Fibroblast of lung (primary cell): ENCODE data around the gene MARVELD3. TPM values are rescaled to one million over a fixed set of nuclear protein-coding genes. Genes with fewer than 3 reads are reported as not detected.
"Not testable (repeated sequence)": the region's sequence is repeated elsewhere in the genome, so short reads cannot be mapped to it uniquely, and the experiment has no call there.

ENCODE experiments used
- DNase-seq, 2 donors: peaks; one replicate each; pipeline versions ENCODE4 v3.0.0 to v3.0.0-alpha.2; 2010; ENCODE audit warnings: low read depth in 2 of 2
- H2AFZ ChIP-seq: 2 replicates; pipeline ENCODE4 v1.5.1; 2012; ENCODE audit warnings: low read length, control low read depth, inconsistent platforms
- H3K27ac ChIP-seq: 2 replicates; pipeline ENCODE4 v1.5.1; 2011; ENCODE audit warnings: low read length, control low read depth; ENCODE audit not compliant: insufficient read depth
- H3K27me3 ChIP-seq: 2 replicates; pipeline ENCODE4 v1.5.1; 2011; ENCODE audit warnings: mild to moderate bottlenecking, low read length; ENCODE audit not compliant: control insufficient read depth, insufficient read depth
- H3K36me3 ChIP-seq: 2 replicates; pipeline ENCODE4 v1.5.1; 2011; ENCODE audit warnings: low read length; ENCODE audit not compliant: control insufficient read depth, insufficient read depth
- H3K4me1 ChIP-seq: 2 replicates; pipeline ENCODE4 v1.5.1; 2011; ENCODE audit warnings: low read length; ENCODE audit not compliant: control insufficient read depth, insufficient read depth; ENCODE audit errors: extremely low read depth
- H3K4me2 ChIP-seq: 2 replicates; pipeline ENCODE4 v1.5.1; 2011; ENCODE audit warnings: low read length, control low read depth; ENCODE audit not compliant: insufficient read depth; ENCODE audit errors: extremely low read depth
- H3K4me3 ChIP-seq, 4 experiments: fragments of 200-600 bp in 1 of 4; sonication (generic) in 1 of 4; replicated peaks in 1 of 4; 2 replicates each; pipeline ENCODE4 v1.5.1; 2011 to 2016; ENCODE audit warnings: low read length in 4 of 4, low read depth in 3 of 4, mild to moderate bottlenecking in 3 of 4, control low read depth in 2 of 4, inconsistent platforms in 1 of 4, mixed read lengths in 1 of 4; ENCODE audit not compliant: insufficient read depth in 1 of 4; ENCODE audit errors: control extremely low read depth in 1 of 4
- H3K79me2 ChIP-seq: 2 replicates; pipeline ENCODE4 v1.5.1; 2012; ENCODE audit warnings: mild to moderate bottlenecking, low read length, inconsistent platforms; ENCODE audit not compliant: control insufficient read depth, insufficient read depth
- H3K9ac ChIP-seq: 2 replicates; pipeline ENCODE4 v1.5.1; 2011; ENCODE audit warnings: mild to moderate bottlenecking, low read length, control low read depth; ENCODE audit not compliant: insufficient read depth
- H3K9me3 ChIP-seq: 2 replicates; pipeline ENCODE4 v1.5.1; 2012; ENCODE audit warnings: low read depth, low read length; ENCODE audit not compliant: control insufficient read depth, insufficient read depth
- H4K20me1 ChIP-seq: 2 replicates; pipeline ENCODE4 v1.5.1; 2011; ENCODE audit warnings: low read length; ENCODE audit not compliant: control insufficient read depth, insufficient read depth; ENCODE audit errors: extremely low read depth
- CTCF ChIP-seq, 2 donors: IDR thresholded peaks in 1 of 2; conservative IDR thresholded peaks in 1 of 2; 1 replicate in 1 of 2; 2 replicates in 1 of 2; pipeline ENCODE4 v1.5.1; 2011 to 2012; ENCODE audit warnings: low read length in 2 of 2, control low read depth in 1 of 2, inconsistent platforms in 1 of 2, low read depth in 1 of 2, mild to moderate bottlenecking in 1 of 2
- EZH2 ChIP-seq: IDR thresholded peaks from 2 replicates; pipeline ENCODE4 v1.5.1; 2012; ENCODE audit warnings: low read length, control low read depth, mild to moderate bottlenecking; ENCODE audit errors: missing control alignments
- polyA plus RNA-seq, 2 donors: library from polyadenylated mRNA; depleted of rRNA in 1 of 2; stranded (reverse) in 1 of 2; unstranded in 1 of 2; fragments of >200 nt; gene quantifications; 2 replicates each; pipeline ENCODE4 v1.2.1, GENCODE V29; 2011 to 2012; ENCODE audit warnings: missing spikeins in 1 of 2
- total RNA-seq: library from RNA; depleted of rRNA; stranded (reverse); fragments of >200 nt; gene quantifications from 2 replicates; pipeline ENCODE4 v1.2.1, GENCODE V29; 2014

Gene MARVELD3
- total and polyA plus RNA-seq, 2 donors (not counting 1 experiment from before 2014, with no cell fraction given) = not detected

GRCh38 chr16:71584543-71585317 lies 41.3 kb upstream of the MARVELD3 start:
- no peaks in the 10 kb centered on the region for H3K27me3 ChIP-seq
- H3K4me3 ChIP-seq = no peak overlapping the region
- no peak overlapping the region for H3K27ac ChIP-seq
- H3K4me2 ChIP-seq = no peak overlapping the region
- no peak for DNase-seq
- H2AFZ ChIP-seq = no peak overlapping the region
- H3K9me3 ChIP-seq = no peaks in the 10 kb centered on the region
- no peaks in the 10 kb centered on the region for H3K36me3 ChIP-seq
- TF ChIP-seq CTCF (conservative IDR thresholded peaks at IDR 0.05 in 1 of 2, IDR thresholded peaks at IDR 0.05 in 1 of 2; ENCODE audit: low read depth in 1 of 2, low read length in 2 of 2) = no peak
- no peak for TF ChIP-seq EZH2
- H3K4me1 ChIP-seq = no peaks in the 10 kb centered on the region
- H3K9ac ChIP-seq = no peak overlapping the region
- no peaks in the 10 kb centered on the region for H4K20me1 ChIP-seq
- no peaks in the 10 kb centered on the region for H3K79me2 ChIP-seq

GRCh38 chr16:71585318-71585703 lies 40.7 kb upstream of the MARVELD3 start:
- Histone ChIP-seq H3K27ac (no peak overlapping the region), H3K4me3 (no peak overlapping the region), H4K20me1 (no peaks in the 10 kb centered on the region), H3K4me1 (no peaks in the 10 kb centered on the region), H3K36me3 (no peaks in the 10 kb centered on the region), H3K27me3 (no peaks in the 10 kb centered on the region), H3K9me3 (no peaks in the 10 kb centered on the region), H3K79me2 (no peaks in the 10 kb centered on the region), H3K9ac (no peak overlapping the region), H3K4me2 (no peak overlapping the region), H2AFZ (no peak overlapping the region)
- DNase-seq = no peak
- TF ChIP-seq EZH2 (no peak), CTCF (conservative IDR thresholded peaks at IDR 0.05 in 1 of 2, IDR thresholded peaks at IDR 0.05 in 1 of 2; ENCODE audit: low read depth in 1 of 2, low read length in 2 of 2) (no peak)

- H3K4me3 ChIP-seq, DNase-seq, H3K4me1 ChIP-seq, H3K4me2 ChIP-seq, H3K27ac ChIP-seq, H4K20me1 ChIP-seq, H3K79me2 ChIP-seq, H3K36me3 ChIP-seq, H2AFZ ChIP-seq, H3K9ac ChIP-seq, H3K9me3 ChIP-seq, H3K27me3 ChIP-seq: not testable (repeated sequence)
Measured at GRCh38 chr16:71589334-71589733, 36.6 kb upstream of the MARVELD3 start.

GRCh38 chr16:71590071-71590470 lies 35.9 kb upstream of the MARVELD3 start:
- H3K4me2 ChIP-seq, DNase-seq, H3K4me1 ChIP-seq: not testable (repeated sequence)

More at GRCh38 chr16:71590071-71590470, 35.9 kb upstream of the MARVELD3 start:
- H3K27ac ChIP-seq, H3K79me2 ChIP-seq, H3K36me3 ChIP-seq, H2AFZ ChIP-seq, H4K20me1 ChIP-seq, H3K9ac ChIP-seq, H3K27me3 ChIP-seq, H3K4me3 ChIP-seq, H3K9me3 ChIP-seq: not testable (repeated sequence)
